GM12875 (cell line): ENCODE measurements around the gene ACOT7.
"Not testable (repeated sequence)": the region's sequence is repeated elsewhere in the genome, so short reads cannot be mapped to it uniquely, and the experiment has no call there.

Experiments used
- H3K4me3 ChIP-seq: one replicate; pipeline ENCODE4 v1.5.1; 2011; ENCODE audit warnings: low read depth, low read length, control low read depth
- TF ChIP-seq, protein P1 (sequence below): IDR thresholded peaks from 2 replicates; pipeline ENCODE4 v1.5.1; 2011; ENCODE audit warnings: low read depth, mild to moderate bottlenecking, control low read depth, inconsistent platforms, low read length, moderate library complexity, borderline replicate concordance; ENCODE audit not compliant: insufficient read depth

ACOT7 gene

DNA sequence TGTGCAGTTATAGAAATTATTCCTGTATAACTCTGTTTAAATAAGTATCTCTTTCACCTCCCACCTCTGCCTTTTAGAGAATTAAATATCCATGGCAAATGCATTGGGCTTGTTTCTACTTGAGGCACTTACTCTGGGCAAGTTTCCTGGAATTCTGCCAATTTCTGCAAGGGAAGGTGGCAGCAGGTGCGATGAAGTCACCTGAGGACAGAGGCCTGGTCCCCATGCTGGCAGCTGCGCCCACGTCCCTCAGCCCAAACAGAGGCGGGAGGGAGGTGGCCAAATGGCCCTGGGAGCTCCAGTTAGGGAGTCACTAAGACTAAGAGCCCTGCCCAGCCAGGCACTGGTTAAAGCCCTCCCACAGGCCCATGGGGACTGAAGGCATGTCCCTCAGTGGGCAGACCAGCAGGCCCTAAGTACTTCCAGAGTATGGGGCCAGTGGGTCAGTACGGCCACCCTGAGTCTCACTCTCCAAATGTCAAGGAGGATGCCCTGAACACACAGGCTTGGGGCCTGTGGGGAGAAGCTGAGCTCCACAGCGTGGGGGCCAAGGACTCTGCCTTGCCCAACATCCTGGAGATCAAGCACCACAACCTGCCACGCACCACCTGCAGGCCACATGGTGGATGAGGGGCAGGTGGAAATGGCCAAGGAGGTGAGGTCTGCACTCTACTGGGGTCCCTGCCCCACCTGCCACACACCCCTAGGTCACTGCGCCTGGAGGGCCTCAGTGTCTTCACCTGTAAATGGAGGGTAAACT lies 19.4 kb downstream of the ACOT7 start:
- H3K4me3 ChIP-seq: no peak overlapping the region
- TF ChIP-seq, protein P1, sequence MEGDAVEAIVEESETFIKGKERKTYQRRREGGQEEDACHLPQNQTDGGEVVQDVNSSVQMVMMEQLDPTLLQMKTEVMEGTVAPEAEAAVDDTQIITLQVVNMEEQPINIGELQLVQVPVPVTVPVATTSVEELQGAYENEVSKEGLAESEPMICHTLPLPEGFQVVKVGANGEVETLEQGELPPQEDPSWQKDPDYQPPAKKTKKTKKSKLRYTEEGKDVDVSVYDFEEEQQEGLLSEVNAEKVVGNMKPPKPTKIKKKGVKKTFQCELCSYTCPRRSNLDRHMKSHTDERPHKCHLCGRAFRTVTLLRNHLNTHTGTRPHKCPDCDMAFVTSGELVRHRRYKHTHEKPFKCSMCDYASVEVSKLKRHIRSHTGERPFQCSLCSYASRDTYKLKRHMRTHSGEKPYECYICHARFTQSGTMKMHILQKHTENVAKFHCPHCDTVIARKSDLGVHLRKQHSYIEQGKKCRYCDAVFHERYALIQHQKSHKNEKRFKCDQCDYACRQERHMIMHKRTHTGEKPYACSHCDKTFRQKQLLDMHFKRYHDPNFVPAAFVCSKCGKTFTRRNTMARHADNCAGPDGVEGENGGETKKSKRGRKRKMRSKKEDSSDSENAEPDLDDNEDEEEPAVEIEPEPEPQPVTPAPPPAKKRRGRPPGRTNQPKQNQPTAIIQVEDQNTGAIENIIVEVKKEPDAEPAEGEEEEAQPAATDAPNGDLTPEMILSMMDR: no peak

DNA sequence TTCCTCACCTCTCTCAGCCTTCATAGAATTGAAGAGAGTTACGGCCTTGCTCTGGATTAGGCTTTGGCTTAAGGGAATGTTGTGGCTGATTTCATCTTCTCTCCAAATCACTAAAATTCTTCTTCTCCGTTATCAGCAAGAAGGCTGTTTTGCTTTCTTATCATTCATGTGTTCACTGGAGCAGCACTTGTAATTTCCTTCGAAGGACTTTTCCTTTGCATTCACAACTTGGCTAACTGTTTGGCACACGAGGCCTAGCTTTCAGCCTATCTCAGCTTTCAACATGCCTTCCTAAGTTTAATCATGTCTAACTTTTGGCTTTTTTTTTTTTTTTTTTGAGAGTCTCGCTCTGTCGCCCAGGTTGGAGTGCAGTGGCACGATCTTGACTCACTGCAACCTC lies 21.3 kb downstream of the ACOT7 start:
- H3K4me3 ChIP-seq: not testable (repeated sequence)

GRCh38 chr1:6370006-6370405 lies 23.6 kb downstream of the ACOT7 start:
- H3K4me3 ChIP-seq: no peak overlapping the region
- TF ChIP-seq, protein P1: no peak

DNA sequence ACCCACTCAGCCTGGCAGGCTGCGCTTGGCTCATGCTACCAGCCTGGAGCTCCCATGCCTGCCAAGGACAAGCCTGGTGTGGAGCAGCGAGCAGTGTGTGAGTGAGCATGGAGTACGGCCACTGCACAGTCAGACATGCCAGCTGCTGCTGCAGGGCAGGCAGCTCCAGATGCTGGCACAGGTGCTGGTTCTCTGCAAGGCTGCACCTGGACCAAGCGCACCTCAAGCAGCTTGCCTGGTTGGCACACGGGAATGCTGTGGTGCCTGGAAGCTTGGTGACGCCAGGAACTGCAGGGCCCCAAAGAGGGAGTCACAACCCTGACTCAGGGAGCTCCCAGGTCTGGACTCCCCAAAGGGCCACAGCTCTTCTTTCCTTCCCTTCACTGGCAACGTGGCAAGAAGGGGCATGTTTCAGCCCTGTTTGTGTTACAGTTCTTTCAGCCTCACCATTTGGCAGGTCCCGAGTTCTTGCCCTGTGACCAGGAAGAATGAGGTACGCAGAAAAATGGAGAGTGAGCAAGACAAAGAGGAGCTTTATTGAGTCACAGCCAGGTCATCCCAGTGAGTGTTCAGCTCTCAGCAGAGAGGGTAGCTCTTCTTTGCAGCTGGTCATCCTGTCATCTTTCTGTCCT lies 26.1 kb downstream of the ACOT7 start:
- H3K4me3 ChIP-seq: no peak overlapping the region
- TF ChIP-seq, protein P1: no peak

DNA sequence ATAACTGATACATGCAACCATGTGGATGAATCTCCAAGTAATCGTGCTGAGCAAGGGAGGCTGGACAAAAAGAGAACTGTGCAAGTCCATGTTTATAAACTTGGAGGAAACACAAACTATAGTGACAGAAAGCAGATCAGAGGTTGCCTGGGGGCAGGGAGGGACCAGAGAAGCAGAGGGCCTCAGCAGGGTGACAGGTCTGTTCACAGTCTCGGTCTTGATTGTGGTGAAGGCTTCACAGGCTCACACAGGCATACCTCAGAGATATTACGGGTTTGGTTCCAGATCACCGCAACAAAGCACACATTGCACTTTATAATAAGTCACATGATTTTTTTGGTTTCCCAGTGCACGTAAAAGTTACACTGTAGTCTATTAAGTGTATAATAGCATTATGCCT lies 28.5 kb downstream of the ACOT7 start:
- TF ChIP-seq, protein P1: no peak
- H3K4me3 ChIP-seq: no peak overlapping the region

GRCh38 chr1:6363085-6363884 lies 30.3 kb downstream of the ACOT7 start:
- TF ChIP-seq, protein P1: peak; percentile 44
- not testable (repeated sequence) for H3K4me3 ChIP-seq

DNA sequence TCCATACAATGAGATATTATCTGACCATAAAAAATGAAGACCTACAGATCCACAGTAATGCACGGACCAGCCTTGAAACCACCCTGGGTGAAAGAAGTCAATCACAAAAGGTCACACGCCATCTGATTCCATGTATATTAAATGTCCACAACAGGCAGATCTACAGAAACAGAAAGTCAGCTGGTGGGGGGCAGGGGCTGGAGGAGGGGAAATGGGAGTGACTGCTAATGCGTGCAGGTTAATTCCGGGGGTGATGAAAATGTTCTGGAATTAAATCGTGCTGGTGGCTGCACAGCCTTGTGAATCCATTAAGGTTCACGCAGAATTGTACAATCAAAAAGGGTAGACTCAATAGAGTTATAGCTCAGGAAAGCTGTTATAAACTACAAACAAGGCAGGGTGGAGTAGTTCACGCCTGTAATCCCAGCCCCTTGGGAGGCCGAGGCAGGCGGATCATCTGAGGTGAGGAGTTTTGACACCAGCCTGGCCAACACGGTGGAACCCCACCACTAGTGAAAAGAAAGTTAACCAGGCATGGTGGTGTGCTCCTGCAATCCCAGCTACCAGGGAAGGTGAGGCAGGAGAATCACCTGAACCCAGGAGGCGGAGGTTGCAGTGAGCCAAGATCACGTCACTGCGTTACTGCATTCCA lies 32.3 kb downstream of the ACOT7 start:
- TF ChIP-seq, protein P1: no peak
- no peak overlapping the region for H3K4me3 ChIP-seq
